Activated CD4-positive, alpha-beta T cell treated with anti-CD3 and anti-CD28 coated beads, Interleukin-2, amount 50 U/mL, for 16 hours (primary cell): ENCODE measurements around the gene LGI2.
"Not testable (repeated sequence)": the region's sequence is repeated elsewhere in the genome, so short reads cannot be mapped to it uniquely, and the experiment has no call there.

Experiments used
- DNase-seq: peaks from one replicate; pipeline ENCODE4 v3.0.0-alpha.2; 2020

Gene LGI2

DNA sequence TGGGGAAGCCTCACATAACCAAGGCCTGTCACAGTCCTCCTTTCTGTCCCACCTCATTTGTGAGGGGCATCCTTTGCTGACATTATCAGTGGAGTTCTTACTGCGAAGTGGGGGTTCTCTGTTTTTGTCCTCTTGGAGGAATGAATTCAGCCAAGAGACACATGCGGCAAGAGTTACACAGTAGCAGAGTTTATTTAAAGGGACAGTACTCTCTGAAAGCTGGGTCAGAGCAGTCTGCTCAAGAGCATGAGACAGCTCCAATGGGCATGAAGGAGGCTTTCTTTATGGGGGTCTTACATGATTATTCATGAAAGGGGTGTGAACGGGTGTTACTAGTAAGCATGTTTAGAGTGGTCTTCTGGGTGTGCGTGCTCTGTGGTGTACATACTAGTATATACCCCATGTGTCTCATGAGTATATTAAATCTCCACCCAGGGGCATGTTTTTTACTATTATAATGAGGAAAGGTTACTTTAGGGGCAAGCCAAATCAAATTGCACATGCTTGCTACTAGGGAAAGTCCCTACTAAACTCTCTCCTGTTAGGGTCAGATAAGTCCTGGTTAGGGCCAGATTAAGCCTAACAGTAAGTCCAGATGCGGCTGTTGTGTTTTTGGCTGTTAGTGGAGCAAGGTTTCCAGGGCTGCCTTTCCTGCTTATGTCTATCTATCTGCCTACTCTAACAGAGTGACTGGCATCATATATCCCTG, 19.8 kb upstream of the LGI2 start:
- no peak for DNase-seq

DNA sequence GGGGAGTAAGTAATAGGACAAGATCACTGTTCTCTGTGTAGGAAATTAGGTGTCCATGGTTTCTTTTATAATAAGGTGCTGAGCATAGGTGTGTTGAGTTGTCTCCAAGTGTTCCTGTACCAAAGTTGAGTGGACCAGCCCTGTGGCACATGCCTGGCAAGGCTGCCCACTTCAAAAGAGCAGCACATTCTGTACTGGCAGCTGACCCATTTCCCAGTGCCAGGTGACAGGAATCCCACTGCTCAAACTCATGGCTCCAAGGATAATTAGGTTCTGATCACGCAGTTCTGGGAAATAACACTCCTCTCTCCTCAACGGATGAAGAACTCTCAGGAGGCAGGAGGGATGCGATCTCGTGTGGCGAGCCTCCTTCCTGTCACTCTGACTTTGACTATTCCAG, 12.8 kb upstream of the LGI2 start:
- no peak for DNase-seq

DNA sequence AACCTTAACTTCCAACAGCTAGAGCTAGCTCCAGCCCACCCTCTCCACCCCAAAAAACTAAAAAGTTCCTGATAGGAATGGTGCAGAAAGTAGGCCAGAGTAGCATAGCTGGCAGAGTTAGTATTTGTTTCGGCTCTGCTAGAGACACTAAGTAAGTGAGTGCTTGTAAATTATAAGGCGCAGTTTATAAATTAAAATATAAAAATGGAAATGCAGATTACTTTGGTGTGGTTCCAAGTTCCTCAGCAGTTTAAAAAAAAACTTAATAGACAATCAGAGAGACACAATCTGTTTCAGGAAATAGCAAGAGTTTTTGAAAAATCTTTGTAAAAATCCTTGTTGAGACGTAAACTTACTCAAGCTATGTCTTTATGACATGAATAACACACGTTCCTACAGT, 2.8 kb upstream of the LGI2 start:
- DNase-seq = no peak

DNA sequence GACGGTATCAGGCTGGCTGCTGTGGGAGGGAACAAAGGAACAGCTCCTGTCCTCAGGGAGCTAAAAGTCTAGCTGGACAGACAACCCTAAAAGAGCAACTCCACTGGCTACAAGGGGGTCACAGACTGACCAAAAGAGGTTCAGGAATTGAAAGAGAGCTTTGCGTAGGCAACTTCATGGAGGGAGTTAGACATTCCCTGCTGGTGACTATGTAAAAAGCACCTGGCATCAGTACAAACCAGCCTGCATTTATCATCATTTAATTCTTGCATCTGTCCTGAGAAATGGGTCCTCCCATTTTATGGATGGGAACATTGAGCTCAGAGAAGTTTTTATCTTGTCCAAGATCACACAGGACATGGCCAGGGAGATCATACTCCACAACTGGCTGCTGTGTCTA, 1.4 kb upstream of the LGI2 start:
- DNase-seq = no peak

DNA sequence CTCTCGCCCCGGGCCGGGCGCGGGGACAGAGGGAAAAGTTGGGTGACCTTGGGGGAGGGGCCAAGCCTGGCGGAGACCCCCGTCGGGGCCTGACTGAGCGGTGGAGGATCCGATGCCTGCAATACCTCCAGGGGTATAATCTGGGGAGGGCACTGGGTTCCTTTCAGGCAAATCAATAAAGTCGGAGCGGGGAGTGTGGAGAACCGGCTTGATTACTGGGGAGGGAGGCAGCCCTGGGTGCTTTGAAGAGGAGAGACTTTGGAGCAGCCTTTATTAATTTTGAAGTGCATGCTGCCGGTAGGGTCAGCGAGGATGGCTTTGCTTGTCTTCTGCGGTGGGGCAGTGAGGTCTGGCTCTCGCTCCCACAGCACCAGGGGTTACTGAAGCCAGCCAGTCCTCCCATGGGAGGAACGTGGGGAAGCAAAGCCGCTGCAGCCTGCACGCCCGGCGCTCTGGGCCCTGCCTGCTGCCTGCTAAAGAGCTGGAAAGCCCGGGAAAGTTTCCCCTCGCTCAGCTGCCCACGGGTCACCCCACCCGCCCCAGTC, 403 bp upstream of the LGI2 start:
- no peak for DNase-seq

DNA sequence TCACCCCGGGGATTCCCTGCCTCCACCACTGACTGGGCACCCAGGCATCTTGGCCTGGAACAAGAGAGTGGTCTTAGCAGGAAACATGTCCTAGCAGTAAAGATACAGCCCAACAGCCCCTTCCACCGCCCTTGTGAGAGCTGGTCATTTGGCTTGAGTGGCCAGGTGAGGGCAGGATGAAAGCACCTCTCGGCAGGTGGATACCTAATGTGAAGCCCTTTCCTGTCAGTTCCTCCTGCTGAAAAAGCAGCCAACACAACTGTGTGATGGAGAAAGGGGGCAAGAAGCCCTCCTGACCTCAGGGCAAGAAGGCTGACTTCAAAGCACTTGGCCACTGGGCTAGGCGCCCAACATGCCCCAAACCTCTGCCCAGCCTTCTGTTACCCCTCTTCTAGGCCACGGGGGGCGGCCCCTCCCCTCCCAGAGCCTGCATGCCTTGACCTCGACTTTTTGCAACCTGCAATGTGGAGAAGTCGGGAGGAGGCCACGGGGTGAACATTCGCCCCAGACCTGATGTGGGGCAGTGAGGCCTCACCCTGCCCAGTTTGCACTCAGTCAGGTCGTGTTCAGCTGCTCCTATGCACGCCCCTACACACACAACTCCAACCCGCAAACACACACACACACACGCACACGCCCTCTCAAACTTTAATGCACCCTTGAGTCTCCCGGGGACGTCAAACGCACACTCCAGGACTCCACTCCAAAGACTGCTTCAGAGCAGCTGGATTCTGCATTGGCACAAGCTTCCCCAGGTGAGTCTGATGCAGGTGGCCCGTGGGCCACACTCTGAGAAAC, 1.1 kb downstream of the LGI2 start:
- DNase-seq = no peak

DNA sequence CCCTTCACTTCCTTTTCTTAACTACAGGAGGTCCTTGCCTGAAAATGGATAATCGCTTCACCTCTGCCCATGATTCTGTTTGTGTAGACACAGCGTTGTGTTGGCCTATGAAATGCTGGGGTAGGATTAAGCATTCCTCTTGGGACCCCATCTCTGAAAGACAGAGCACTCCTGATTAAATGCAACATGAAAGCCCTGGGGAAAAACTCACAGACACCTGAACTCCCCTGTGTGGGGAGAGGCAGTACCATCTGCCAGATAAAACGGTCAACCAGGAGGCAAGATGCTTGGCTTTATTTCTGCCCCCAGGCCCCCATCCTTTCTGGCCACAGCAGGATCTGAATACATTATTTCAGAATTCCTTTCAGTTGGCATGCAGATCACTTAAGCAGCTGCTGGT, 1.9 kb downstream of the LGI2 start:
- no peak for DNase-seq

DNA sequence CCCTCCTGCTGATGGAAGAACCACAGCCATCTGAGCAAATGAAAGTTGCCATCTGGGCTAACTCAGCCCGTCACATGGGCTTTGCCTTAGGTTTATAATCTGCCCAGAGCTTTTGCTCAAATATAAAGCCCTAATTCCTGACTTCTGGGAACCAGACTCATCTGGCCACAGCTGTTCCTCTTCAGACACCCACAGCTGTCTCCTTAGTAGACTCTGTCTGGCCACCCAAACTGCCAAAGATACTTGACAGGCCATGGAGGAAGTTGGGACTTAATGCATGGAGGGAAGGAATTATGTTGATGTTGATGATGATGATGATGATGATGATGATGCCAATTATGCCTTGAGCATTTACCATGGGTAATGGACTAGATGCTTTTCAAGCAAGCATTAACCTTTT, 8.0 kb downstream of the LGI2 start:
- no peak for DNase-seq

DNA sequence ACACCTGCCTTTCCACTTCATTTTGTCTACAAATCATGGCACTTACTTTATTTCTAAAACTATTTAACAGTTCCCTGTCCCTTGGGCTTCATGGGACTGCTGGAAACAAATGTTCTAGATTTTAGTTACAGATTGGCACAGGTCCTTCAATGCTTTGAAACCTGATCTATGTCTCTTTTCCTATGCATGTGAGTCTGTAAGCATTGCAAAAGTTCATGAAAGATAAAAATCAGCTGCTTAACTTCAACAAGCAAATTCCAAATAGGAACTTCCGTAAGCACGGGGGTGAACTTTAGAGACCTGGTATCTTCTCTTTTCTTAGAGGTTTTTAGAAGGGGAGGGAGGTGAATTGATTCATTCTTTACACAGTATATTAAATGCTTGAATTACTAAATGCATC, 9.5 kb downstream of the LGI2 start:
- no peak for DNase-seq

DNA sequence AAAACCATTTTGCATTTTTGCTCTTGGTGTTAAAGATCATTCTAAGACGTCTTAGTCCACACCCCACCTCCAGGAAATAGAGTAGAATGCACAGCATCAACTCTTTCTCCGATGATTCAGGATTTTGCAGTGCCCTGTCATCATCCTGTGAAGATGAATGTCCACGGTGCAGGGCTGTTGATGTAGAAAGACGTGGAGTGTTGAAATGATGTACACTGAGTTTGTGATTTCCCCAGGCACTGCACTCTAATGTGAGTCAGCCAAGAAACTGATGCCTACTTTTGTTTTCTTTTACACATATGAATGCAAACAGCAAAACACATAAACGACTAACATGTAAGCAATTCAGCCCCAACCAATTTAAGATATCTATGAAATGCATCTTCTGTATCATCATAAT, 10.5 kb downstream of the LGI2 start:
- no peak for DNase-seq

DNA sequence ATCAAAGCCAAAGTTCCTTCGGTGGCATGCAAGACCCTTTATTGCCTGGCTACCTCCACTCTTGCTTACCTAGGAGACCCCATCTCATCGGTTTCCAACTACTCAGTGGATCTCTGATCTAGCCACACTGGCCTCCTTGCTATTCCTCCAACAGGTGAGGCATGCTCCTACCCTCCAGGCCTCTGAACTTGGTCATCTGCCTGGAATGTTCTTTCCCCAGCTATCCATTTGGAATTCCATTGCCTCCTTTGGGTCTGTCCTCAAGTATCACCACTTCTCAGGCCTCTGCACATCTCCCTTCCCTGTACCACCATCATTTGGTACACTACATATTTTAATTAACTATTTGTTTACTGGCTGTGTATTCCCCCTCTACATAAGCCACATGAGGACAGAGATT, 11.2 kb downstream of the LGI2 start:
- DNase-seq = no peak

DNA sequence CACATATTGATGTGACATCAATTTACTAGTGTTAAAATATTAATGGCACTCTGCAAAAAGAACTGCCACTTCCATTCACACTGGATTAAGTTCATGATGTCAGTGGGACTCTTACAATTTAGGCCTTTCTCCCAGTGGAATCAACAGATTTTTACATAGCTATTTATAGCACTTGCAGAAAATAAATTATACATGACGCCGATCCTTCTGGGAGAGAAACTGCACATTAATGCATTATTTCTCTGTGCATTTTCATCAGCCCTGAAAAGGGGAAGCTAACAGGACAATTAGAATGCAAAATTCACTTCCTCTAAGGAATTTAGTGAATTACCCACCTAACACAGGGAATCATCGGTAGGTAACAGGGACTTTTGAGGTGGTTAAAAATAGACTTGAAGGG, 15.7 kb downstream of the LGI2 start:
- DNase-seq = no peak

DNA sequence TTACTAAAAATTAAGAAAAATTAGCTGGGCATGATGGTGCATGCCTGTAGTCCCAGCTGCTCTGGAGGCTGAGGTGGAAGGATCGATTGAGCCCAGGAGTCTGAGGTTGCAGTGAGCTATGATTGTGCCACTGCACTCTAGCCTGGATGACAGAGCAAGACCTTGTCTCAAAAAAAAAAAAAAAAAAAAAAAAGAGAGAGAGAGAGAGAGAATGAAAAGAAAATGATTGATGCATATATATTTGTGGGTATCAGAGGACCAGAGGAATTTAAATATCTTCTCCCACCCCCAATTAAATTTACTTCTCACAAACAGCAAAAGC, 16.1 kb downstream of the LGI2 start:
- not testable (repeated sequence) for DNase-seq

DNA sequence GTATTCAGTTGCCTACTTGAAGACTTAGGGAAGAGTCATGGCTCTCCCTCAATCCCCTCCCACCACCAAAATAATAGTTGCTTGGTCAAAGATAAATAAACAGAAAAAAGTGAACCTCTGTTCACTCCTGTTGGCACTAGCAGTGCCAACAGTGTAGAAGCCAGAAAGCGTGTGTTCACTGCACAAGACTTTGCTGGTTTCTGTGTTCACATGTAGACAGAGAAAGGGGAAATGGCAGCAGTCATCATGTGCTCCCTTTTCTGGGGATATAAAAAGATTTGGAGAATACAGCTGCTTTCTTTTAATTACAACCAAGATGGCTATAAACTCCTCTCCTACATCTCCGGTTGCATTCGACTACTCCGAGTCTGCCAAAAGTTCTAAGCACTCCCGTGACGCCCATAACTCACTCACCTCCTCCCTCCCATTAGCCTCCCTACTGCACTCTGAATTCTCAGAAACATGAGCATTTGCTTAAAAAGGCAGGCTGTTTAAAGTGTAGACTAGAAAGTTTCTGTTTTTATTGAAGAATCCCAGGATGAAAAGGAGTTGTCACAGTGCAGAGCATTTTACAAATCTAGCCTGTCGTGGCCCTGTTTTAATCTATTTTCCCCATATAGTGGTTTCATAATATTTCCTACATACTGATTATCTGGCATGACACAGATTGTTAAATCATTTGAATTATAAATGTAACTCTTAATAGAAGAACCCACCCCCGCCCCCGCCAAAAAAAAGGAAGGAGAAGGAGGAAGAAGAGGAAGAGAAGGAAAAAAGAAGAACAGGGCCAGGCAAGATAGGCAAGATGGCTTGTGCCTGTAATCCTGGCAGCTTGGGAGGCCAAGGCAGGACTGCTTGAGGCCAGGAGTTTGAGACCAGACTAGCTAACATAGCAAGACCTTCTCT, 16.7 kb downstream of the LGI2 start:
- no peak for DNase-seq

DNA sequence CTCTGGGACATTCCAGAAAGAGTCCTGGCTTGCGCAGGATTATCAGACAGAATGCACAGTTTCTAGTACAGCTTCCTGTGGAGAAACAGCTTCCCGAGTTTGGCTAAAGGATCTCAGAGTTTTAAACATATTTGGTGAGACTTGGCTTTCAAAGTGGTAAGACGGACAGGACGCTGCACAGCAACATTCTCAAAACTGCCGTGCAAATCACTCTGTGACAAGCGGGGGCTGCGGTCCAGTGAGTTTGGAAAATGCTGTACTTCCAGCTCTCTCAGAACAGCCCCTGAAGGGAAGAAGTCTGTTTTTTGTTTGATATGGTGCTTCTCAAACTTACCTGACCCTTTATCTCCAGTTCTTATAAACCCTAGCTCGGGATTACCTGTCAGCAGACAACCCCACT, 18.1 kb downstream of the LGI2 start:
- no peak for DNase-seq

DNA sequence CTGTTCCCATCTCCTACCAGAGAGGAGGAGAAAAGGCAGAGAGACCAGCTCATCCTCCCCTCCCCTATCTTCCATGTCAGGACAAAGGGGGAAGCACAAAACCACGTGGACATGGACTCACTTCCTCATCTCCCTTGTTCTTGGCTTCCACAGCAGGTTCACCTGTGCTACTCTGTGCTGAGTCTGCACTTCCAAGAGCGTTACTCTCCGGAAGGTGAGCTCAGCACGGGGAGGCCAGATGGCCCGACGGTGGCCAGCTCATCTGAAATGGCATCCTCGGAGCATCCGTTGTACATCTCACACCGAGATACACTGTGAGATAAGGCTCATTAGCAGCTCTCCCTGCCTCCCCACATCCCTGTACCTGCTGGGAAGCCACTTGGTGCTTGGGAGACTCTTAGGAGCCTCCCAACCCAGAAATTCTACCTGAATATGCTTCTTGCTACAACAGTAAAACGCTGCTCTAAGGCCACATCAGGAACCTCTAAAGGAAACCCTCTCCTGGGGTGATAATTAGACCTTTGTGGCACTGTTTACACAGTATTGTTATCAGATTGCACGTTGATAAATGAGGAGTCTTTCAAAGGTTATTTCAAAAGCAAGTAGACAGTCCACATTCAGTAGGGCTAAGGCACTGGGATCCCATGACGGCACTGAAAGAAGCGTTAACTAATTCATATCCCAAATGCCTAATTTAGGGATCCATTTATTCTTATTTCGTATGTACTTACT, 19.4 kb downstream of the LGI2 start:
- DNase-seq = no peak

DNA sequence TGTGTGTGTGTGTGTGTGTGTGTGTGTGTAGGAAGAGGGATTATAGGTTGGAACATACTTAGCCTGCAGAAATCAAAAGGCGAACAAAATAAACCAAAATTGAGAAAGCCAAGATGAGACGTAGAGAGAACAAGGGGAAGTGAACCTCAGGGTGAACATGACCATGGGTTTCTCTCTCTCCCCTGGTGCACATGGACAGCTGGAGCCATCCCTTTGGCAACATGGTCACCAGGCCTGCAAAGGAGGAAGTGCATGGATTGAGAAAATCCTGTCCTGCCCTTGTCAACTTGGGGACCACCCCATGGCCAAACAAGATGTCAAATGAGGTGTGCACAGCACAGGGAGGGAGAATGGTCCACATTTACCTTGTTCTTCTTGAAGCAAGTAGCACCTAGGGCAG, 23.1 kb downstream of the LGI2 start:
- DNase-seq = no peak

DNA sequence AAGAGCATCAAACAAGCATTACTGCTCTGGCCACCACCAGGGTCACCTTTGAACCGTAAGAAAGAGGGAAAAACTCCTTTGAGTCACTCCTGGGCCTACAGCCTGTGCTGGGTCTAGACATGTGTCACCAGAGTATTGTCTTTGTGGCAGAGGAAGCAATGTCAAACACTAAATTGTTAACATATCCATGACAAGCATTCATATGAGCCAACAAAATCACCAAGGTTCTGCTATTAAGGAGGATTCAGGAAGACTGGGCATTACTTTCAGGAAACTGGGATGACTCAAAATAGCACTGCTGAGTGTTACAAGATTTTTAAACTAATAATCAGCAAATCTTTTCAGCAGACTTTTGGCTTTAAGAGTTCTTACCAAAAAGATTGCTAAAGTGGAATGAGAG, 28.1 kb downstream of the LGI2 start:
- DNase-seq = no peak

DNA sequence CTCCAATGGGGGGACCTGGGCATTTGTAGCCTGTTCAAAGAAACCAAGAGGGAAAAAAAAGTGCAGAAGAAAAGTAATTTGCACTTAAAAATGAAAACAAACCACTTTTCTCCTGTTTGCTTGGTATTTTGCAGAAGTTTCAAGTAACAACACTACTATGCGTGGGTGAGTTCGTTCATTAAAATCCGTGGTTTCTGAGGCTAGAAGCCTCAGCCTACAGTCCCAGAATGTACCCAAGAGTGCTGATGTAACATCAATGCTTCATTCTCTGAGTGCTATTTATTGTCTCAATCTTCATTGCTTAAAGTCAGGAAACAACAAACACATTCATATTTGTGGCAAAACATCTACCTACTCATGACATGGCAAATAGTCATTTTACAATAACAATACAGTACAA, 29.2 kb downstream of the LGI2 start:
- DNase-seq = no peak

DNA sequence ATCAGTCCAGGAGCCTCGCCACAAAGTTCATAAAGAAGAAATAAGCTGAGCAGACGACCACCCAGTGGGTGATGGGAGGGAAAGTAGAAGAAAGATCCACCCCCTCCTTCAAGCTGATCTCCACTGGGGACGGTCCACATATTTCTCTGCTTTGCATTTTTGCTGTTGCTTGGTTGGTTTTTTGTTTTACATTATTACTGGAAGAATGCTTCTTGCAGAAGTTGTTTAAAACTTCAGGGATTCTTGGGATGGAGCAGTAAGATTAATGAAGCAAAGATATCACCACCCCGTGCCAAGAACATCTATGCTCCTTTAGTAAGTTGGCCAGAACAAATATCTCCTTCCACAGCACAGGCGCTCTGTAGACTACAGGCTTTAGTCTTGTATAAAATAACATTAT, 30.1 kb downstream of the LGI2 start:
- no peak for DNase-seq

DNA sequence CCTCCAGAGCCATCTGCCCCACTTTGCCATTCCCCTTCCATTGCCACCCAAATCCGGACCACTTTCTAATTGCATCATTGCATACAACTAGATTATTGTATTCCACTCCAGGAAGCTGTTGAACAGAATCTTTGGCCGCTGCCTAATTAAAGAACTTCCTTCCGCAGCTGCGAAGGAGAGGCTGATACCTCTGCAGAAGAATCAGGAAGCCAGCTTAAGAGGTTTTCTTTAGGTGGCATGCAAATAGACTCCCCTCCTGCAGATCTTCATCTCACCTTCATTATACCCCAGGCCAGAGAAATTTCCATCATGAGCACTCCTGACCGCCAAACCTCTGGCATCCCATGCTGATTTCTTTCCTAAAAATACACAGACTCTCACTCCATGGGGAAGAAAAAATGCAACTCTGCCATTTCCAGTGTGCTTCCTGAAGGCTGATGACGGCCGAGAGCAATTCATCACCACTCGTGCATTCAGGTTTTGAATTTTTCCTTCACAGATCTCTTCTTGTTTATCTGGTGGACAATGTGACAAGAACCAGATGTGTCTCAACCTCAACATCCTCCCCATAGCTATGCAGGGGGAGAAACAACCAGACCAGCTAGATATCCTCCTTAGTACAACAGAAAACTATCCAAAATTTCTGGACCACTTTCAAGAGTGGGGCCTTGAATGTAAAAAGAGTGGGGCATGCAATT, 31.2 kb downstream of the LGI2 start:
- DNase-seq = no peak

DNA sequence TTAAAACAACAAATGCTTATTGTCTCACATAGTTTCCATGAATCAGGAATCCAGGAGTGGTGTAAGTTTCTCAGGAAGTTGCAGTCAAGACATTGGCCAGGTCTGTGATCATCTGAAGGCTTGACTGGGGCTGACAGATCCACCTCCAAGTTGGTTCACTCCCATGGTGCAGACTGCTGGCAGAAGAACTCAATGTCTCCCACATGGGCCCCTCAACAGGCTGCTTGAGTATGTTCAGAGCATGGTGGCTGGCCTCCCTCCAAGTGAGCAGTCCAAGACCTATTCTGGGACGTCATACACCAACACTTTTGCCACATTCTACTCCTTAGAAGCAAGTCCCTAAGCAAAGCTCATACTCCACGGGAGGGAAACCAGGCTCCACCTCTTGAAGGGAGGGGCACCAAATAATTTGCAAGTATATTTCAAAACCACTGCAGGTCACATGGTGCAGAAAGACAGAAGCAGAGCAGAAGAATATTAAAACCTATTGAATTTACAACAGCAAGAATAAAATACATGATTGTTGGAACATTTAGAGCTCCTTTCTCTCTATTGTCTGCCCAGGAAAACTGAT, 35.3 kb downstream of the LGI2 start:
- DNase-seq = no peak
